SK-N-SH treated with all-trans-retinoic acid at 6 μM for 48 hours (cell line): ENCODE measurements around the gene WDR19.

Experiments used
- OSR1 ChIP-seq: fragments of 250-450 bp; sonication (Bioruptor Pico); IDR thresholded peaks from 2 replicates; pipeline ENCODE4 v1.8.0; 2022; ENCODE audit warnings: moderate library complexity, mild to moderate bottlenecking, inconsistent platforms
- RARB ChIP-seq: fragments of 250-450 bp; sonication (Bioruptor Pico); IDR thresholded peaks from 2 replicates; pipeline ENCODE4 v1.8.0; 2021; ENCODE audit warnings: mild to moderate bottlenecking, moderate library complexity
- ZFP30 ChIP-seq: fragments of 450-650 bp; formaldehyde crosslinking; IDR thresholded peaks from 2 replicates; pipeline ENCODE4 v1.5.0; 2022; ENCODE audit warnings: mild to moderate bottlenecking, moderate library complexity

GRCh38 chr4:39259571-39260330 lies 77.4 kb downstream of the WDR19 start:
- TF ChIP-seq RARB (CRISPR knock-in tag), result no peak
- no peak for TF ChIP-seq OSR1 (CRISPR knock-in tag)
- no peak for TF ChIP-seq ZFP30 (CRISPR knock-in tag)
